ENCODE measurements around the gene LMNA. TPM values are rescaled to one million over a fixed set of nuclear protein-coding genes. Genes with fewer than 3 reads are reported as not detected.
A peak's percentile ranks its signal among the peaks of the same experiment; 100 is the strongest.

LMNA gene
- total RNA-seq, 1 donor, result 694 TPM

DNA sequence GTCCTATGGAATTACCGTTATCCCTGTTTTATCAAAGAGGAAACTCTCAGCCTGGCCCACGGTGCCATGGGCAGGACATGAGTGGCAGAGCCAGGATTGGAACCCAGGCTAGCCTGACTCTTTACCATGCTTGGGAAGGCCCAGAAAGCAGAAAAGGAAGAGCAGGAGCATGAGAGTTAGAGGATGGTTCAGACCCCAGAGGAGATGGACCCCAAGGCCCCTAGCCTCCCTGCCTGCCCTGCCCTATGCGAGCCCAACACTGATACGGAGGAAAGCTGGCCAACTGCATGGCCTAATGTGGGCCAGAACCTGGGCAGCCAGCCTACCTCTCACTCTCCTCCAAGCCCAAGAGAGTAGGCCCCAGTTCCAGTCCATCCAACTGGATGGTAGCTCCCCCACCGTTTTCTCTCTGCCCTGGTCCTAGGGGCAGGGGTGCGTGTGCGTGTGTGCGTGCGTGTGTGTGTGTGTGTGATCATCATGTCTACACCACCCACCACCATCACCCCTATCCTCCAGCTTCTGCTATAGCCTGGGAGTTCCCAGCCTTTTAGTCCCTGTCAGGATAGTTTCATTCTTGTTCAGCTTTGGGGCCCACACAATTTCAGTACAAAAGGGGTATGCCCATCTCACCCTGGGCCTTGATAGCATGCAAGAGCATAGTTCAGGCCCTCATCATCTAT lies 16.9 kb upstream of the LMNA start:
- TF ChIP-seq, protein P1, sequence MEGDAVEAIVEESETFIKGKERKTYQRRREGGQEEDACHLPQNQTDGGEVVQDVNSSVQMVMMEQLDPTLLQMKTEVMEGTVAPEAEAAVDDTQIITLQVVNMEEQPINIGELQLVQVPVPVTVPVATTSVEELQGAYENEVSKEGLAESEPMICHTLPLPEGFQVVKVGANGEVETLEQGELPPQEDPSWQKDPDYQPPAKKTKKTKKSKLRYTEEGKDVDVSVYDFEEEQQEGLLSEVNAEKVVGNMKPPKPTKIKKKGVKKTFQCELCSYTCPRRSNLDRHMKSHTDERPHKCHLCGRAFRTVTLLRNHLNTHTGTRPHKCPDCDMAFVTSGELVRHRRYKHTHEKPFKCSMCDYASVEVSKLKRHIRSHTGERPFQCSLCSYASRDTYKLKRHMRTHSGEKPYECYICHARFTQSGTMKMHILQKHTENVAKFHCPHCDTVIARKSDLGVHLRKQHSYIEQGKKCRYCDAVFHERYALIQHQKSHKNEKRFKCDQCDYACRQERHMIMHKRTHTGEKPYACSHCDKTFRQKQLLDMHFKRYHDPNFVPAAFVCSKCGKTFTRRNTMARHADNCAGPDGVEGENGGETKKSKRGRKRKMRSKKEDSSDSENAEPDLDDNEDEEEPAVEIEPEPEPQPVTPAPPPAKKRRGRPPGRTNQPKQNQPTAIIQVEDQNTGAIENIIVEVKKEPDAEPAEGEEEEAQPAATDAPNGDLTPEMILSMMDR (IDR thresholded peaks at IDR 0.05; ENCODE audit: insufficient read depth, low read depth, low read length), result no peak
- no peak for DNase-seq (ENCODE audit: low read depth)
- H3K4me3 ChIP-seq (ENCODE audit: low read depth, low read length), result no peak overlapping the region

DNA sequence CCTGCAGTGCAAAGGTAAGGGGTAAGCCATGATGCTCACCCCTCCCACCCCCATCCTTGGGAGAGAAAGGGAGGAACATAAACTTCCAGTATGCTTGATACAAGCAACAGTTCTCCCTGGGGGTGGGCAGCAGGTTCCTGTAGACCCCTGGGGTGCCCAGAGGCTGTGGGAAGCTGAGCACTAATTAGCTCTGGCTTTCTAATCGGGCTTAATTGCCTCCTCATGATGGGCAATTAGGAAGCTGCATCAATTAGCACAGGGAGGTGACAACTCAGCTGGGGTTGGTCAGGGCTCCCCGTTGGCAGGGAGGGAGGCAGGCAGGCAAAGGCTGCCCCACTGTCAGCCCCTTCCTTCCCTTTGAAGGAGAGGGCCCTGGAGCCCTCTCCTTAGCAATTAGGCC lies 15.7 kb upstream of the LMNA start:
- no peak for DNase-seq (ENCODE audit: low read depth)
- TF ChIP-seq, protein P1 (IDR thresholded peaks at IDR 0.05; ENCODE audit: insufficient read depth, low read depth, low read length), result no peak
- H3K4me3 ChIP-seq (ENCODE audit: low read depth, low read length), result no peak overlapping the region

GRCh38 chr1:156099282-156099681 lies 15.2 kb upstream of the LMNA start:
- TF ChIP-seq, protein P1 (IDR thresholded peaks at IDR 0.05; ENCODE audit: insufficient read depth, low read depth, low read length), result no peak
- no peak overlapping the region for H3K4me3 ChIP-seq (ENCODE audit: low read depth, low read length)
- DNase-seq (ENCODE audit: low read depth), result no peak

- H3K4me3 ChIP-seq (ENCODE audit: low read depth, low read length), result no peak overlapping the region
- no peak for DNase-seq (ENCODE audit: low read depth)
- TF ChIP-seq, protein P1 (IDR thresholded peaks at IDR 0.05; ENCODE audit: insufficient read depth, low read depth, low read length), result no peak
Measured at GRCh38 chr1:156100205-156100995, 14.1 kb upstream of the LMNA start.

- no peak overlapping the region for H3K4me3 ChIP-seq (ENCODE audit: low read depth, low read length)
- DNase-seq (ENCODE audit: low read depth), result no peak
- TF ChIP-seq, protein P1 (IDR thresholded peaks at IDR 0.05; ENCODE audit: insufficient read depth, low read depth, low read length), result no peak
Measured at GRCh38 chr1:156101880-156102279, 12.6 kb upstream of the LMNA start.

GRCh38 chr1:156102633-156103511 lies 11.6 kb upstream of the LMNA start:
- DNase-seq (ENCODE audit: low read depth), result peak; percentile 50
- TF ChIP-seq, protein P1 (IDR thresholded peaks at IDR 0.05; ENCODE audit: insufficient read depth, low read depth, low read length), result no peak
- H3K4me3 ChIP-seq (ENCODE audit: low read depth, low read length), result no peak overlapping the region
